GM12875 (cell line): ENCODE data around the gene ITGA2.

ENCODE experiments used
- H3K4me3 ChIP-seq: one replicate; pipeline ENCODE4 v1.5.1; 2011; ENCODE audit warnings: low read depth, low read length, control low read depth
- CTCF ChIP-seq: IDR thresholded peaks from 2 replicates; pipeline ENCODE4 v1.5.1; 2011; ENCODE audit warnings: low read depth, mild to moderate bottlenecking, control low read depth, inconsistent platforms, low read length, moderate library complexity, borderline replicate concordance; ENCODE audit not compliant: insufficient read depth

Gene ITGA2

GRCh38 chr5:53017794-53018391 lies 28.7 kb downstream of the ITGA2 start:
- no peak for TF ChIP-seq CTCF
- H3K4me3 ChIP-seq = no peak overlapping the region

- no peak for TF ChIP-seq CTCF
- no peak overlapping the region for H3K4me3 ChIP-seq
Measured at GRCh38 chr5:53019320-53019719, 30.2 kb downstream of the ITGA2 start.

GRCh38 chr5:53022930-53023511 lies 33.9 kb downstream of the ITGA2 start:
- no peak for TF ChIP-seq CTCF
- no peak overlapping the region for H3K4me3 ChIP-seq

- H3K4me3 ChIP-seq = no peak overlapping the region
- TF ChIP-seq CTCF = no peak
Measured at GRCh38 chr5:53023969-53024368, 34.8 kb downstream of the ITGA2 start.

GRCh38 chr5:53024535-53024934 lies 35.4 kb downstream of the ITGA2 start:
- H3K4me3 ChIP-seq = no peak overlapping the region

GRCh38 chr5:53025487-53025886 lies 36.3 kb downstream of the ITGA2 start:
- TF ChIP-seq CTCF = no peak

More at GRCh38 chr5:53024535-53024934, 35.4 kb downstream of the ITGA2 start:
- no peak for TF ChIP-seq CTCF

GRCh38 chr5:53027913-53028312 lies 38.8 kb downstream of the ITGA2 start:
- TF ChIP-seq CTCF = no peak
- no peak overlapping the region for H3K4me3 ChIP-seq

More at GRCh38 chr5:53025487-53025886, 36.3 kb downstream of the ITGA2 start:
- no peak overlapping the region for H3K4me3 ChIP-seq
